GM19372 (cell line): ENCODE results near the gene ARHGAP22.

Source experiments
- ATAC-seq: cut with Tn5 transposase; IDR thresholded peaks from one replicate; pipeline ENCODE4 v1.9.1; 2021; ENCODE audit warnings: mild to moderate bottlenecking, low read depth, moderate library complexity; ENCODE audit not compliant: unreplicated experiment

The ARHGAP22 gene

GRCh38 chr10:48589266-48589665 is 15.6 kb downstream of the ARHGAP22 start:
- ATAC-seq = no peak

- ATAC-seq = no peak
Observed at GRCh38 chr10:48587819-48588218, 17.1 kb downstream of the ARHGAP22 start.

GRCh38 chr10:48587101-48587500 is 17.8 kb downstream of the ARHGAP22 start:
- no peak for ATAC-seq

- no peak for ATAC-seq
Observed at GRCh38 chr10:48582970-48583369, 21.9 kb downstream of the ARHGAP22 start.

GRCh38 chr10:48580236-48580635 is 24.6 kb downstream of the ARHGAP22 start:
- no peak for ATAC-seq

GRCh38 chr10:48579251-48579960 is 25.5 kb downstream of the ARHGAP22 start:
- ATAC-seq = no peak

GRCh38 chr10:48577158-48577557 is 27.7 kb downstream of the ARHGAP22 start:
- no peak for ATAC-seq

- no peak for ATAC-seq
Observed at GRCh38 chr10:48576501-48576900, 28.4 kb downstream of the ARHGAP22 start.

GRCh38 chr10:48575901-48576300 is 29.0 kb downstream of the ARHGAP22 start:
- ATAC-seq = no peak

GRCh38 chr10:48574817-48575380 is 30.0 kb downstream of the ARHGAP22 start:
- no peak for ATAC-seq

GRCh38 chr10:48574322-48574796 is 30.5 kb downstream of the ARHGAP22 start:
- ATAC-seq = no peak

GRCh38 chr10:48573045-48573444 is 31.8 kb downstream of the ARHGAP22 start:
- ATAC-seq = no peak

- ATAC-seq = no peak
Observed at GRCh38 chr10:48572414-48572813, 32.5 kb downstream of the ARHGAP22 start.

- no peak for ATAC-seq
Observed at GRCh38 chr10:48568546-48568945, 36.3 kb downstream of the ARHGAP22 start.

GRCh38 chr10:48568131-48568530 is 36.7 kb downstream of the ARHGAP22 start:
- ATAC-seq = no peak

GRCh38 chr10:48567346-48567745 is 37.5 kb downstream of the ARHGAP22 start:
- no peak for ATAC-seq

- ATAC-seq = no peak
Observed at GRCh38 chr10:48564466-48565160, 40.3 kb downstream of the ARHGAP22 start.

- no peak for ATAC-seq
Observed at GRCh38 chr10:48557511-48558123, 47.3 kb downstream of the ARHGAP22 start.

- ATAC-seq = no peak
Observed at GRCh38 chr10:48556713-48557112, 48.2 kb downstream of the ARHGAP22 start.

GRCh38 chr10:48556065-48556464 is 48.8 kb downstream of the ARHGAP22 start:
- ATAC-seq = no peak
